Measurements from ENCODE around the gene ETS1. TPM values are rescaled to one million over a fixed set of nuclear protein-coding genes. Genes with fewer than 3 reads are reported as not detected.

Gene ETS1
- total and polyA plus RNA-seq, 2 experiments from 2014 or later = 25.6 to 52.6 TPM

DNA sequence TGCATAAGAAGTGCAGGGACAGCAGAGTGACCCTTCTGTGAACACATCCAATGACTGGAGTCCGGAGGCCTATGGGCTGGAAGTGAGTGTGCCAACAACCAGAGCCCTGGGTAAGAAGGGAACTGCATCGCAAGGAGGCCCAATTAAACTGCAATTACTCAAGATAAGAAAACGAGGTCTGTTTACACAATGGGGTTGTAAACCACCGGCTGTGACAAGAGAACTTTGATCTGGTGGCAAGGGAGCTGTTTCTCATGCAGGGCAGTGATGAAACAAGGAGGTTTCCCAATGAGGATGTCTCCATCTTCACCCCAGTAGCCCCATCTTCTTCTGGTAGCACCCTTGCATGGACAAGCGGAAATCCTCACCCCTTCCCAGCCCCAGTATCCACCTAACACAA is 21.5 kb downstream of the ETS1 start (continued):
- TF ChIP-seq, protein P1, sequence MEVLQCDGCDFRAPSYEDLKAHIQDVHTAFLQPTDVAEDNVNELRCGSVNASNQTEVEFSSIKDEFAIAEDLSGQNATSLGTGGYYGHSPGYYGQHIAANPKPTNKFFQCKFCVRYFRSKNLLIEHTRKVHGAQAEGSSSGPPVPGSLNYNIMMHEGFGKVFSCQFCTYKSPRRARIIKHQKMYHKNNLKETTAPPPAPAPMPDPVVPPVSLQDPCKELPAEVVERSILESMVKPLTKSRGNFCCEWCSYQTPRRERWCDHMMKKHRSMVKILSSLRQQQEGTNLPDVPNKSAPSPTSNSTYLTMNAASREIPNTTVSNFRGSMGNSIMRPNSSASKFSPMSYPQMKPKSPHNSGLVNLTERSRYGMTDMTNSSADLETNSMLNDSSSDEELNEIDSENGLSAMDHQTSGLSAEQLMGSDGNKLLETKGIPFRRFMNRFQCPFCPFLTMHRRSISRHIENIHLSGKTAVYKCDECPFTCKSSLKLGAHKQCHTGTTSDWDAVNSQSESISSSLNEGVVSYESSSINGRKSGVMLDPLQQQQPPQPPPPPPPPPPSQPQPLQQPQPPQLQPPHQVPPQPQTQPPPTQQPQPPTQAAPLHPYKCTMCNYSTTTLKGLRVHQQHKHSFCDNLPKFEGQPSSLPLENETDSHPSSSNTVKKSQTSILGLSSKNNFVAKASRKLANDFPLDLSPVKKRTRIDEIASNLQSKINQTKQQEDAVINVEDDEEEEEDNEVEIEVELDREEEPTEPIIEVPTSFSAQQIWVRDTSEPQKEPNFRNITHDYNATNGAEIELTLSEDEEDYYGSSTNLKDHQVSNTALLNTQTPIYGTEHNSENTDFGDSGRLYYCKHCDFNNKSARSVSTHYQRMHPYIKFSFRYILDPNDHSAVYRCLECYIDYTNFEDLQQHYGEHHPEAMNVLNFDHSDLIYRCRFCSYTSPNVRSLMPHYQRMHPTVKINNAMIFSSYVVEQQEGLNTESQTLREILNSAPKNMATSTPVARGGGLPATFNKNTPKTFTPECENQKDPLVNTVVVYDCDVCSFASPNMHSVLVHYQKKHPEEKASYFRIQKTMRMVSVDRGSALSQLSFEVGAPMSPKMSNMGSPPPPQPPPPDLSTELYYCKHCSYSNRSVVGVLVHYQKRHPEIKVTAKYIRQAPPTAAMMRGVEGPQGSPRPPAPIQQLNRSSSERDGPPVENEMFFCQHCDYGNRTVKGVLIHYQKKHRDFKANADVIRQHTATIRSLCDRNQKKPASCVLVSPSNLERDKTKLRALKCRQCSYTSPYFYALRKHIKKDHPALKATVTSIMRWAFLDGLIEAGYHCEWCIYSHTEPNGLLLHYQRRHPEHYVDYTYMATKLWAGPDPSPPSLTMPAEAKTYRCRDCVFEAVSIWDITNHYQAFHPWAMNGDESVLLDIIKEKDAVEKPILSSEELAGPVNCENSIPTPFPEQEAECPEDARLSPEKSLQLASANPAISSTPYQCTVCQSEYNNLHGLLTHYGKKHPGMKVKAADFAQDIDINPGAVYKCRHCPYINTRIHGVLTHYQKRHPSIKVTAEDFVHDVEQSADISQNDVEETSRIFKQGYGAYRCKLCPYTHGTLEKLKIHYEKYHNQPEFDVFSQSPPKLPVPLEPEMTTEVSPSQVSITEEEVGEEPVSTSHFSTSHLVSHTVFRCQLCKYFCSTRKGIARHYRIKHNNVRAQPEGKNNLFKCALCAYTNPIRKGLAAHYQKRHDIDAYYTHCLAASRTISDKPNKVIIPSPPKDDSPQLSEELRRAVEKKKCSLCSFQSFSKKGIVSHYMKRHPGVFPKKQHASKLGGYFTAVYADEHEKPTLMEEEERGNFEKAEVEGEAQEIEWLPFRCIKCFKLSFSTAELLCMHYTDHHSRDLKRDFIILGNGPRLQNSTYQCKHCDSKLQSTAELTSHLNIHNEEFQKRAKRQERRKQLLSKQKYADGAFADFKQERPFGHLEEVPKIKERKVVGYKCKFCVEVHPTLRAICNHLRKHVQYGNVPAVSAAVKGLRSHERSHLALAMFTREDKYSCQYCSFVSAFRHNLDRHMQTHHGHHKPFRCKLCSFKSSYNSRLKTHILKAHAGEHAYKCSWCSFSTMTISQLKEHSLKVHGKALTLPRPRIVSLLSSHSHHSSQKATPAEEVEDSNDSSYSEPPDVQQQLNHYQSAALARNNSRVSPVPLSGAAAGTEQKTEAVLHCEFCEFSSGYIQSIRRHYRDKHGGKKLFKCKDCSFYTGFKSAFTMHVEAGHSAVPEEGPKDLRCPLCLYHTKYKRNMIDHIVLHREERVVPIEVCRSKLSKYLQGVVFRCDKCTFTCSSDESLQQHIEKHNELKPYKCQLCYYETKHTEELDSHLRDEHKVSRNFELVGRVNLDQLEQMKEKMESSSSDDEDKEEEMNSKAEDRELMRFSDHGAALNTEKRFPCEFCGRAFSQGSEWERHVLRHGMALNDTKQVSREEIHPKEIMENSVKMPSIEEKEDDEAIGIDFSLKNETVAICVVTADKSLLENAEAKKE (CRISPR knock-in tag; IDR thresholded peaks at IDR 0.05) = no peak
- TF ChIP-seq, protein P2, sequence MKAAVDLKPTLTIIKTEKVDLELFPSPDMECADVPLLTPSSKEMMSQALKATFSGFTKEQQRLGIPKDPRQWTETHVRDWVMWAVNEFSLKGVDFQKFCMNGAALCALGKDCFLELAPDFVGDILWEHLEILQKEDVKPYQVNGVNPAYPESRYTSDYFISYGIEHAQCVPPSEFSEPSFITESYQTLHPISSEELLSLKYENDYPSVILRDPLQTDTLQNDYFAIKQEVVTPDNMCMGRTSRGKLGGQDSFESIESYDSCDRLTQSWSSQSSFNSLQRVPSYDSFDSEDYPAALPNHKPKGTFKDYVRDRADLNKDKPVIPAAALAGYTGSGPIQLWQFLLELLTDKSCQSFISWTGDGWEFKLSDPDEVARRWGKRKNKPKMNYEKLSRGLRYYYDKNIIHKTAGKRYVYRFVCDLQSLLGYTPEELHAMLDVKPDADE (IDR thresholded peaks at IDR 0.05) = no peak
- TF ChIP-seq POLR2AphosphoS5 (IDR thresholded peaks at IDR 0.05; ENCODE audit: low read depth) (no peak), EZH2phosphoT487 (IDR thresholded peaks at IDR 0.05; ENCODE audit: unreplicated experiment) (no peak), ZNF114 (CRISPR knock-in tag; IDR thresholded peaks at IDR 0.05) (no peak)
- TF ChIP-seq, protein P3, sequence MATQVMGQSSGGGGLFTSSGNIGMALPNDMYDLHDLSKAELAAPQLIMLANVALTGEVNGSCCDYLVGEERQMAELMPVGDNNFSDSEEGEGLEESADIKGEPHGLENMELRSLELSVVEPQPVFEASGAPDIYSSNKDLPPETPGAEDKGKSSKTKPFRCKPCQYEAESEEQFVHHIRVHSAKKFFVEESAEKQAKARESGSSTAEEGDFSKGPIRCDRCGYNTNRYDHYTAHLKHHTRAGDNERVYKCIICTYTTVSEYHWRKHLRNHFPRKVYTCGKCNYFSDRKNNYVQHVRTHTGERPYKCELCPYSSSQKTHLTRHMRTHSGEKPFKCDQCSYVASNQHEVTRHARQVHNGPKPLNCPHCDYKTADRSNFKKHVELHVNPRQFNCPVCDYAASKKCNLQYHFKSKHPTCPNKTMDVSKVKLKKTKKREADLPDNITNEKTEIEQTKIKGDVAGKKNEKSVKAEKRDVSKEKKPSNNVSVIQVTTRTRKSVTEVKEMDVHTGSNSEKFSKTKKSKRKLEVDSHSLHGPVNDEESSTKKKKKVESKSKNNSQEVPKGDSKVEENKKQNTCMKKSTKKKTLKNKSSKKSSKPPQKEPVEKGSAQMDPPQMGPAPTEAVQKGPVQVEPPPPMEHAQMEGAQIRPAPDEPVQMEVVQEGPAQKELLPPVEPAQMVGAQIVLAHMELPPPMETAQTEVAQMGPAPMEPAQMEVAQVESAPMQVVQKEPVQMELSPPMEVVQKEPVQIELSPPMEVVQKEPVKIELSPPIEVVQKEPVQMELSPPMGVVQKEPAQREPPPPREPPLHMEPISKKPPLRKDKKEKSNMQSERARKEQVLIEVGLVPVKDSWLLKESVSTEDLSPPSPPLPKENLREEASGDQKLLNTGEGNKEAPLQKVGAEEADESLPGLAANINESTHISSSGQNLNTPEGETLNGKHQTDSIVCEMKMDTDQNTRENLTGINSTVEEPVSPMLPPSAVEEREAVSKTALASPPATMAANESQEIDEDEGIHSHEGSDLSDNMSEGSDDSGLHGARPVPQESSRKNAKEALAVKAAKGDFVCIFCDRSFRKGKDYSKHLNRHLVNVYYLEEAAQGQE (IDR thresholded peaks at IDR 0.05; ENCODE audit: unreplicated experiment) = no peak
